ENCODE measurements around the gene ADAM17. TPM values are rescaled to one million over a fixed set of nuclear protein-coding genes. Genes with fewer than 3 reads are reported as not detected.

The ADAM17 gene
- polyA plus RNA-seq, 3 donors: 30.2 to 34.8 (median 30.9) TPM

GRCh38 chr2:9538000-9538507 lies 17.6 kb downstream of the ADAM17 start:
- H3K27me3 Mint-ChIP-seq (ENCODE audit: low read depth in 3 of 3): peaks cover 0 to 1% (median 1%) of the 10 kb centered on the region in 3 donors
- Histone ChIP-seq H3K27me3 (ENCODE audit: control insufficient read depth in 2 of 2, insufficient read depth in 2 of 2, low read length in 2 of 2) (no peaks in the 10 kb centered on the region), H3K9ac (ENCODE audit: insufficient read depth, low read length, poor library complexity, severe bottlenecking) (peak overlapping the region; percentile 45), H2AFZ (ENCODE audit: insufficient read depth, low read depth, low read length, poor library complexity, severe bottlenecking) (no peak overlapping the region), H3K9me3 (replicated peaks in 1 of 2; ENCODE audit: control insufficient read depth in 1 of 2, insufficient read depth in 1 of 2, low read length in 2 of 2) (no peaks in the 10 kb centered on the region), H3K36me3 (replicated peaks in 1 of 2; ENCODE audit: control insufficient read depth in 1 of 2, insufficient read depth in 2 of 2, low read length in 2 of 2) (peaks cover 11 to 53% of the 10 kb centered on the region in 2 donors), H3K4me1 (ENCODE audit: control insufficient read depth in 1 of 2, insufficient read depth in 2 of 2, low read length in 2 of 2) (peaks cover 20 to 37% of the 10 kb centered on the region in 2 donors), H3K4me2 (replicated peaks; ENCODE audit: extremely low read depth, low read length, poor library complexity, severe bottlenecking) (peak overlapping the region; percentile 57), H3K4me3 (replicated peaks in 1 of 3; ENCODE audit: low read depth in 2 of 3, low read length in 3 of 3) (peak overlapping the region in 1 of 3 experiments; percentile 36), H3K79me2 (ENCODE audit: insufficient read depth, low read length) (peaks cover 80% of the 10 kb centered on the region), H4K20me1 (ENCODE audit: insufficient read depth, low read length) (peaks cover 31% of the 10 kb centered on the region), H3K27ac (ENCODE audit: low read depth in 1 of 2, low read length in 2 of 2) (peak overlapping the region; percentile 80 to 93)
- no peak for TF ChIP-seq CTCF (IDR thresholded peaks at IDR 0.05)
- peak overlapping the region; percentile 95 to 99 (median 97) for H3K27ac Mint-ChIP-seq
- no peak overlapping the region for H3K4me3 Mint-ChIP-seq
- intact Hi-C loops (cut with micrococcal nuclease): loop anchor here (1.0 to 2.0 kb wide), 3 partner anchors 15 to 93 kb away; partner anchors contain the start of genes ADAM17 (in 1 of the 2) and YWHAQ (in 1 of the 2)
- no peaks in the 10 kb centered on the region for H3K9me3 Mint-ChIP-seq
- peaks cover 41% of the 10 kb centered on the region for H3K4me1 Mint-ChIP-seq
- no CpG with 5 or more reads among the region's 2 CpGs for WGBS (ENCODE audit: insufficient coverage)
- peak; percentile 83 to 99 (median 90) for DNase-seq
- peaks cover 43 to 62% of the 10 kb centered on the region in 2 donors for H3K36me3 Mint-ChIP-seq

- peaks cover 80% of the 10 kb centered on the region for H3K79me2 ChIP-seq (ENCODE audit: insufficient read depth, low read length)
- no peak for TF ChIP-seq CTCF (IDR thresholded peaks at IDR 0.05)
Observed at GRCh38 chr2:9536504-9536903, 19.1 kb downstream of the ADAM17 start.

More at GRCh38 chr2:9536504-9536903, 19.1 kb downstream of the ADAM17 start:
- H3K4me1 Mint-ChIP-seq: peaks cover 39% of the 10 kb centered on the region
- Histone ChIP-seq H2AFZ (ENCODE audit: insufficient read depth, low read depth, low read length, poor library complexity, severe bottlenecking) (no peak overlapping the region), H3K9ac (ENCODE audit: insufficient read depth, low read length, poor library complexity, severe bottlenecking) (no peak overlapping the region), H3K4me2 (replicated peaks; ENCODE audit: extremely low read depth, low read length, poor library complexity, severe bottlenecking) (no peak overlapping the region), H4K20me1 (ENCODE audit: insufficient read depth, low read length) (peaks cover 40% of the 10 kb centered on the region), H3K9me3 (replicated peaks in 1 of 2; ENCODE audit: control insufficient read depth in 1 of 2, insufficient read depth in 1 of 2, low read length in 2 of 2) (no peaks in the 10 kb centered on the region), H3K27ac (ENCODE audit: low read depth in 1 of 2, low read length in 2 of 2) (no peak overlapping the region), H3K36me3 (replicated peaks in 1 of 2; ENCODE audit: control insufficient read depth in 1 of 2, insufficient read depth in 2 of 2, low read length in 2 of 2) (peaks cover 21 to 56% of the 10 kb centered on the region in 2 donors), H3K4me1 (ENCODE audit: control insufficient read depth in 1 of 2, insufficient read depth in 2 of 2, low read length in 2 of 2) (peaks cover 20 to 36% of the 10 kb centered on the region in 2 donors), H3K4me3 (replicated peaks in 1 of 3; ENCODE audit: low read depth in 2 of 3, low read length in 3 of 3) (no peak overlapping the region), H3K27me3 (ENCODE audit: control insufficient read depth in 2 of 2, insufficient read depth in 2 of 2, low read length in 2 of 2) (no peaks in the 10 kb centered on the region)
- H3K9me3 Mint-ChIP-seq: no peaks in the 10 kb centered on the region
- intact Hi-C loops (cut with micrococcal nuclease): no loop called here
- no peak overlapping the region for H3K4me3 Mint-ChIP-seq
- WGBS (ENCODE audit: insufficient coverage): 92% methylated on average over 2 of the region's 6 CpGs
- peaks cover 0 to 1% (median 1%) of the 10 kb centered on the region in 3 donors for H3K27me3 Mint-ChIP-seq (ENCODE audit: low read depth in 3 of 3)
- H3K27ac Mint-ChIP-seq: peak overlapping the region in 1 of 7 donors; percentile 19
- peaks cover 41 to 64% of the 10 kb centered on the region in 2 donors for H3K36me3 Mint-ChIP-seq
- no peak for DNase-seq
